K562 (cell line): ENCODE results near the gene RARRES2. TPM values are rescaled to one million over a fixed set of nuclear protein-coding genes. Genes with fewer than 3 reads are reported as not detected.

ENCODE experiments used
- ATF1 ChIP-seq, 2 experiments: fragments of 450-650 bp in 1 of 2; IDR thresholded peaks; 2 replicates each; pipeline ENCODE4 v1.6.1; 2016; ENCODE audit warnings: missing compliant biosample characterization in 1 of 2, missing genetic modification characterization in 1 of 2
- CEBPB ChIP-seq: fragments of 450-650 bp; IDR thresholded peaks from 2 replicates; pipeline ENCODE4 v1.6.1; 2016; ENCODE audit warnings: missing genetic modification characterization, missing compliant biosample characterization
- CGGBP1 ChIP-seq: fragments of 250-450 bp; sonication (Bioruptor Pico); IDR thresholded peaks from 2 replicates; pipeline ENCODE4 v1.9.0; 2021; ENCODE audit warnings: mild to moderate bottlenecking
- CHAMP1 ChIP-seq: fragments of 450-650 bp; IDR thresholded peaks from 2 replicates; pipeline ENCODE4 v1.6.1; 2016; ENCODE audit warnings: mild to moderate bottlenecking
- HDAC1 ChIP-seq, 2 experiments: fragments of 450-650 bp; IDR thresholded peaks; 2 replicates each; pipeline ENCODE4 v1.6.1; 2016 to 2017; ENCODE audit warnings: inconsistent platforms in 1 of 2, mild to moderate bottlenecking in 1 of 2, moderate library complexity in 1 of 2
- IRF9 ChIP-seq: fragments of 450-650 bp; IDR thresholded peaks from 2 replicates; pipeline ENCODE4 v1.6.1; 2016; ENCODE audit warnings: missing biosample characterization, missing genetic modification characterization
- L3MBTL2 ChIP-seq: fragments of 450-650 bp; IDR thresholded peaks from 2 replicates; pipeline ENCODE4 v1.6.1; 2016; ENCODE audit warnings: mild to moderate bottlenecking, moderate library complexity
- POLR2A ChIP-seq: fragments of 450-650 bp; conservative IDR thresholded peaks from 2 replicates; pipeline ENCODE4 v1.6.1; 2016
- RAD21 ChIP-seq, 2 experiments: fragments of 250-450 bp in 1 of 2; fragments of 450-650 bp in 1 of 2; sonication (Bioruptor Pico) in 1 of 2; formaldehyde crosslinking in 1 of 2; IDR thresholded peaks in 1 of 2; conservative IDR thresholded peaks in 1 of 2; 2 replicates each; pipeline versions ENCODE4 v1.4.0 to v1.8.0; 2020 to 2022; ENCODE audit warnings: mild to moderate bottlenecking in 2 of 2, moderate library complexity in 1 of 2
- SMAD4 ChIP-seq: fragments of 250-450 bp; sonication (Bioruptor Pico); conservative IDR thresholded peaks from 2 replicates; pipeline ENCODE4 v1.8.0; 2021; ENCODE audit warnings: inconsistent platforms, mild to moderate bottlenecking, moderate library complexity
- TFE3 ChIP-seq: fragments of 450-650 bp; formaldehyde crosslinking; IDR thresholded peaks from 2 replicates; pipeline ENCODE4 v1.4.0; 2020; ENCODE audit warnings: mild to moderate bottlenecking, mixed read lengths
- XRCC5 ChIP-seq: fragments of 200-400 bp; formaldehyde crosslinking; IDR thresholded peaks from 2 replicates; pipeline ENCODE4 v1.6.1; 2017; ENCODE audit warnings: low read depth, mild to moderate bottlenecking, low read length
- YY1 ChIP-seq, 3 experiments: IDR thresholded peaks; 2 replicates each; pipeline ENCODE4 v1.6.1; 2011; ENCODE audit warnings: low read length in 2 of 3, mild to moderate bottlenecking in 2 of 3, moderate library complexity in 2 of 3, borderline replicate concordance in 1 of 3, control low read depth in 1 of 3, low read depth in 1 of 3; ENCODE audit not compliant: insufficient read depth in 3 of 3, insufficient replicate concordance in 2 of 3, control insufficient read depth in 1 of 3, insufficient read length in 1 of 3; ENCODE audit errors: extremely low read depth in 1 of 3
- ZBTB43 ChIP-seq: sonication (generic); formaldehyde crosslinking; IDR thresholded peaks from 2 replicates; pipeline ENCODE4 v1.8.0; 2023; ENCODE audit warnings: mild to moderate bottlenecking, missing genetic modification reagents
- ZC3H4 ChIP-seq: sonication (generic); formaldehyde crosslinking; IDR thresholded peaks from 2 replicates; pipeline ENCODE4 v1.9.0; 2021; ENCODE audit warnings: missing genetic modification reagents, borderline replicate concordance
- ZNF212 ChIP-seq: fragments of 450-650 bp; formaldehyde crosslinking; IDR thresholded peaks from 2 replicates; pipeline ENCODE4 v1.4.0; 2020; ENCODE audit warnings: mild to moderate bottlenecking
- ZNF354B ChIP-seq: fragments of 250-450 bp; sonication (Bioruptor Pico); IDR thresholded peaks from 2 replicates; pipeline ENCODE4 v1.4.0; 2020
- polyA plus RNA-seq, 8 experiments: library from polyadenylated mRNA; depleted of rRNA in 4 of 8; stranded (reverse) in 5 of 8; unstranded in 3 of 8; fragments of >200 nt; fragmentation: Nextera tagmentation in 2 of 8; fragmentation: Illumina TruSeq in 1 of 8; extraction: Ambion mirVana in 2 of 8; extraction: Trizol in 1 of 8; gene quantifications; 2 replicates each; pipeline versions ENCODE4 v1.2.1 to v1.2.3, GENCODE V29; 2011 to 2014; ENCODE audit warnings: inconsistent platforms in 1 of 8, missing spikeins in 1 of 8
- total RNA-seq, 7 experiments: library from RNA; depleted of rRNA in 6 of 7; stranded (reverse); fragments of >200 nt in 6 of 7; fragmentation: Illumina TruSeq in 2 of 7; extraction: Trizol in 2 of 7; gene quantifications; 2 replicates each; pipeline versions ENCODE4 v1.2.1 to v1.2.3, GENCODE V29; 2011 to 2021; ENCODE audit warnings: low replicate concordance in 1 of 7
- TF ChIP-seq, protein P1 (sequence below): fragments of 450-650 bp; conservative IDR thresholded peaks from 2 replicates; pipeline ENCODE4 v1.6.1; 2016; ENCODE audit warnings: missing genetic modification characterization, low read depth, mild to moderate bottlenecking, missing compliant biosample characterization, moderate library complexity

RARRES2 gene
- total and polyA plus RNA-seq, 9 of the 15 experiments (the other 6 are each of a cell fraction or from before 2014, with no cell fraction given) = 0.11 to 1.7 (median 0.23) TPM; not detected in 6

- TF ChIP-seq CHAMP1 (0 out of 2 replicates have a peak, but pooled peaks have one; percentile 20), ZNF354B (no peak), ZBTB43 (CRISPR knock-in tag) (peak; percentile 71; the same call in 1 of the 2 replicates), HDAC1 (IDR thresholded peaks at IDR 0.05) (peak in 1 of 2 experiments; percentile 53; a peak in 3 of 4 replicates), SMAD4 (peak; percentile 100), CGGBP1 (CRISPR knock-in tag) (no peak), TFE3 (CRISPR knock-in tag) (no peak), ATF1 (CRISPR knock-in tag; IDR thresholded peaks at IDR 0.05) (no peak), ATF1 (tag; IDR thresholded peaks at IDR 0.05) (peak; percentile 82), IRF9 (tag) (0 out of 2 replicates have a peak, but pooled peaks have one; percentile 7), ZC3H4 (CRISPR knock-in tag) (no peak), CEBPB (tag) (no peak), POLR2A (no peak), ZNF212 (CRISPR knock-in tag) (no peak), XRCC5 (no peak), RAD21 (CRISPR knock-in tag; conservative IDR thresholded peaks at IDR 0.05 in 1 of 2, IDR thresholded peaks at IDR 0.05 in 1 of 2) (peak; percentile 11; a peak in 2 of 4 replicates), YY1 (IDR thresholded peaks at IDR 0.05; ENCODE audit: borderline replicate concordance in 1 of 3, control insufficient read depth in 1 of 3, extremely low read depth in 1 of 3, insufficient read depth in 3 of 3, insufficient read length in 1 of 3, insufficient replicate concordance in 2 of 3, low read depth in 1 of 3, low read length in 2 of 3) (no peak), L3MBTL2 (peak; percentile 77)
- TF ChIP-seq, protein P1, sequence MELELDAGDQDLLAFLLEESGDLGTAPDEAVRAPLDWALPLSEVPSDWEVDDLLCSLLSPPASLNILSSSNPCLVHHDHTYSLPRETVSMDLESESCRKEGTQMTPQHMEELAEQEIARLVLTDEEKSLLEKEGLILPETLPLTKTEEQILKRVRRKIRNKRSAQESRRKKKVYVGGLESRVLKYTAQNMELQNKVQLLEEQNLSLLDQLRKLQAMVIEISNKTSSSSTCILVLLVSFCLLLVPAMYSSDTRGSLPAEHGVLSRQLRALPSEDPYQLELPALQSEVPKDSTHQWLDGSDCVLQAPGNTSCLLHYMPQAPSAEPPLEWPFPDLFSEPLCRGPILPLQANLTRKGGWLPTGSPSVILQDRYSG = peak; percentile 71; the same call in 1 of the 2 replicates
Observed at GRCh38 chr7:150317748-150318444, 23.5 kb downstream of the RARRES2 start (continued).
